NCI-H128 (cell line): Measurements from ENCODE around the gene CCDC142.
"Not testable (repeated sequence)": the region's sequence is repeated elsewhere in the genome, so short reads cannot be mapped to it uniquely, and the experiment has no call there.

ENCODE experiments used
- DNase-seq: peaks from one replicate; lab custom pipeline; 2025; ENCODE audit not compliant: unreplicated experiment; lab: John Stamatoyannopoulos, UW

Gene CCDC142

GRCh38 chr2:74442483-74443297 lies 40.1 kb downstream of the CCDC142 start:
- DNase-seq = not testable (repeated sequence)

GRCh38 chr2:74441690-74442482 lies 40.9 kb downstream of the CCDC142 start, which contains the start of gene RTKN:
Gene RTKN, minus strand, starts transcription at chr2:74441937. Its CDS starts 121 bp downstream, at chr2:74441816.
- peak; percentile 16 for DNase-seq

GRCh38 chr2:74441170-74441689 lies 41.6 kb downstream of the CCDC142 start:
- no peak for DNase-seq

GRCh38 chr2:74440378-74441169 lies 42.2 kb downstream of the CCDC142 start:
- DNase-seq = peak; percentile 39

GRCh38 chr2:74439803-74440377 lies 42.9 kb downstream of the CCDC142 start:
- DNase-seq = no peak

- DNase-seq = no peak
Observed at GRCh38 chr2:74439373-74439772, 43.4 kb downstream of the CCDC142 start.

- DNase-seq = no peak
Observed at GRCh38 chr2:74438248-74438647, 44.5 kb downstream of the CCDC142 start.

GRCh38 chr2:74436848-74437695 lies 45.7 kb downstream of the CCDC142 start:
- DNase-seq = no peak

GRCh38 chr2:74436111-74436805 lies 46.5 kb downstream of the CCDC142 start:
- no peak for DNase-seq

GRCh38 chr2:74430502-74430901 lies 52.3 kb downstream of the CCDC142 start:
- DNase-seq = no peak

GRCh38 chr2:74429487-74430451 lies 53.0 kb downstream of the CCDC142 start:
- DNase-seq = no peak

GRCh38 chr2:74428675-74429074 lies 54.1 kb downstream of the CCDC142 start:
- no peak for DNase-seq

GRCh38 chr2:74427551-74427950 lies 55.2 kb downstream of the CCDC142 start:
- no peak for DNase-seq

GRCh38 chr2:74426181-74426758 lies 56.5 kb downstream of the CCDC142 start:
- DNase-seq = no peak

- no peak for DNase-seq
Observed at GRCh38 chr2:74425523-74425922, 57.3 kb downstream of the CCDC142 start.

GRCh38 chr2:74424995-74425406 lies 57.8 kb downstream of the CCDC142 start:
- no peak for DNase-seq

- DNase-seq = no peak
Observed at GRCh38 chr2:74424139-74424992, 58.4 kb downstream of the CCDC142 start.
